ENCODE results near the gene MPRIP.

The MPRIP gene

DNA sequence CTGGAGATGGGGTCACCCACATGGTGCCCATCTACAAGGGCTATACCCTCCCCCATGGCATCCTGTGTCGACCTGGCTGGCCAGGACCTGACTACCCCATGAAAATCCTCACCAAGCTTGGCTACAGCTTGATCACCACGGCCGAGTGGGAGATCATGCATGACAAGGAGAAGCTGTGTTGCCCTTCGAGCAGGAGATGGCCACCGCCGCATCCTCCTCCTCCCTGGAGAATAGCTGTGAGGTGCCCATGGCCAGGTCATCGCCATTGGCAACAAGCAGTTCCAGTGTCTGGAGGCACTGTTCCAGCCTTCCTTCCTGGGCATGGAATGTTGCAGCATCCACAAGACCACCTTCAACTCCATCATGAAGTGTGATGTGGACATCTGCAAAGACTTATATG, 200.0 kb downstream of the MPRIP start:
- DNase-seq (ENCODE audit: low spot score) = no peak
- in situ Hi-C loops (cut with MboI; ENCODE audit: low pct_unique_long_range_greater_than_20kb, low sequenced_read_pairs, unreplicated experiment) = no loop called here
- TF ChIP-seq, protein P1, sequence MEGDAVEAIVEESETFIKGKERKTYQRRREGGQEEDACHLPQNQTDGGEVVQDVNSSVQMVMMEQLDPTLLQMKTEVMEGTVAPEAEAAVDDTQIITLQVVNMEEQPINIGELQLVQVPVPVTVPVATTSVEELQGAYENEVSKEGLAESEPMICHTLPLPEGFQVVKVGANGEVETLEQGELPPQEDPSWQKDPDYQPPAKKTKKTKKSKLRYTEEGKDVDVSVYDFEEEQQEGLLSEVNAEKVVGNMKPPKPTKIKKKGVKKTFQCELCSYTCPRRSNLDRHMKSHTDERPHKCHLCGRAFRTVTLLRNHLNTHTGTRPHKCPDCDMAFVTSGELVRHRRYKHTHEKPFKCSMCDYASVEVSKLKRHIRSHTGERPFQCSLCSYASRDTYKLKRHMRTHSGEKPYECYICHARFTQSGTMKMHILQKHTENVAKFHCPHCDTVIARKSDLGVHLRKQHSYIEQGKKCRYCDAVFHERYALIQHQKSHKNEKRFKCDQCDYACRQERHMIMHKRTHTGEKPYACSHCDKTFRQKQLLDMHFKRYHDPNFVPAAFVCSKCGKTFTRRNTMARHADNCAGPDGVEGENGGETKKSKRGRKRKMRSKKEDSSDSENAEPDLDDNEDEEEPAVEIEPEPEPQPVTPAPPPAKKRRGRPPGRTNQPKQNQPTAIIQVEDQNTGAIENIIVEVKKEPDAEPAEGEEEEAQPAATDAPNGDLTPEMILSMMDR (IDR thresholded peaks at IDR 0.05; ENCODE audit: extremely low read depth, insufficient read depth, missing control alignments) = no peak
